OCI-LY7 (cell line): ENCODE data around the gene SYT7. TPM values are rescaled to one million over a fixed set of nuclear protein-coding genes. Genes with fewer than 3 reads are reported as not detected.

ENCODE experiments used
- BruUV-seq: library from RNA; stranded (reverse); fragments of 400-500 nt; replicated peaks from 2 replicates; lab custom pipeline; 2021; lab: Mats Ljungman, UMichigan
- CTCF ChIA-PET: fragments of 300-600 bp; sonication (Branson Sonifier 250); formaldehyde crosslinking; loops from one replicate; lab custom pipeline; 2022; ENCODE audit warnings: antibody characterized with exemption; ENCODE audit not compliant: unreplicated experiment; lab: Charles Lee
- POLR2A ChIA-PET: fragments of 300-600 bp; sonication (Branson Sonifier 250); formaldehyde crosslinking; loops from one replicate; lab custom pipeline; 2022; ENCODE audit warnings: antibody characterized with exemption; lab: Charles Lee
- DNase-seq: peaks from one replicate; pipeline ENCODE4 v3.0.0-alpha.2; 2015; ENCODE audit warnings: low spot score
- H2AFZ ChIP-seq: fragments of 200-600 bp; sonication (generic), shearing (Covaris generic); 2 replicates; pipeline ENCODE4 v1.6.1; 2014; ENCODE audit warnings: mild to moderate bottlenecking, antibody characterized with exemption, low read length, moderate library complexity
- H3K27ac ChIP-seq: fragments of 200-600 bp; sonication (generic); 2 replicates; pipeline ENCODE4 v1.5.1; 2014; ENCODE audit warnings: mixed run types, low read depth, mild to moderate bottlenecking, moderate library complexity, low read length, inconsistent platforms; ENCODE audit not compliant: poor library complexity, severe bottlenecking
- H3K36me3 ChIP-seq: fragments of 200-600 bp; sonication (generic); 2 replicates; pipeline ENCODE4 v1.6.1; 2014; ENCODE audit warnings: mild to moderate bottlenecking, antibody characterized with exemption, low read length, moderate library complexity, mixed read lengths; ENCODE audit not compliant: insufficient read depth
- H3K4me1 ChIP-seq: fragments of 200-600 bp; sonication (generic); 2 replicates; pipeline ENCODE4 v1.5.1; 2014; ENCODE audit warnings: mild to moderate bottlenecking, low read length; ENCODE audit not compliant: insufficient read depth, poor library complexity, severe bottlenecking
- H3K4me2 ChIP-seq: fragments of 200-600 bp; sonication (generic); 2 replicates; pipeline ENCODE4 v1.6.1; 2014; ENCODE audit warnings: mild to moderate bottlenecking, low read length
- H3K4me3 ChIP-seq: fragments of 200-600 bp; sonication (generic); 2 replicates; pipeline ENCODE4 v1.5.1; 2014; ENCODE audit warnings: mild to moderate bottlenecking, low read depth, low read length; ENCODE audit not compliant: poor library complexity, severe bottlenecking
- H3K79me2 ChIP-seq: fragments of 200-600 bp; sonication (generic); 2 replicates; pipeline ENCODE4 v1.6.1; 2016; ENCODE audit warnings: low read depth, mild to moderate bottlenecking, low read length, moderate library complexity, mixed read lengths; ENCODE audit not compliant: insufficient read depth
- H3K9me2 ChIP-seq: fragments of 200-600 bp; sonication (generic); 2 replicates; pipeline ENCODE4 v1.6.1; 2016; ENCODE audit warnings: mild to moderate bottlenecking, low read length, mixed read lengths; ENCODE audit not compliant: insufficient read depth
- H3K9me3 ChIP-seq: fragments of 200-600 bp; sonication (generic); 2 replicates; pipeline ENCODE4 v1.6.1; 2014; ENCODE audit warnings: mild to moderate bottlenecking, mixed run types, low read length, mixed read lengths
- H4K20me1 ChIP-seq: fragments of 200-600 bp; sonication (generic); 2 replicates; pipeline ENCODE4 v1.6.1; 2014; ENCODE audit warnings: mild to moderate bottlenecking, antibody characterized with exemption, low read length, moderate library complexity, mixed read lengths; ENCODE audit not compliant: insufficient read depth
- CTCF ChIP-seq: fragments of 200-600 bp; sonication (generic); conservative IDR thresholded peaks from 2 replicates; pipeline ENCODE4 v1.5.1; 2014; ENCODE audit warnings: mild to moderate bottlenecking, antibody characterized with exemption, low read length, moderate library complexity, mixed read lengths
- EZH2phosphoT487 ChIP-seq: fragments of 200-600 bp; sonication (generic); IDR thresholded peaks from 2 replicates; pipeline ENCODE4 v1.6.1; 2018; ENCODE audit warnings: low read depth, borderline replicate concordance, mild to moderate bottlenecking, mixed run types, antibody characterized with exemption, low read length, moderate library complexity, mixed read lengths
- intact Hi-C: fragments of 100-400 bp; cut with micrococcal nuclease; formaldehyde crosslinking; loops from one replicate; pipeline ENCODE4 v1.10.0; 2022; ENCODE audit not compliant: unreplicated experiment
- total RNA-seq, 2 experiments: library from RNA; depleted of rRNA in 1 of 2; stranded (reverse); fragments of >200 nt in 1 of 2; shearing (Covaris generic) in 1 of 2; gene quantifications; 2 replicates each; pipeline ENCODE4 v1.2.3, GENCODE V29; 2014 to 2022

The SYT7 gene
- total RNA-seq, 2 experiments from 2014 or later = not detected

GRCh38 chr11:61491736-61492395 is 89.0 kb downstream of the SYT7 start:
- Histone ChIP-seq H3K27ac (no peak overlapping the region), H3K9me3 (no peaks in the 10 kb centered on the region), H2AFZ (no peak overlapping the region), H3K4me1 (no peaks in the 10 kb centered on the region), H3K4me3 (no peak overlapping the region), H3K9me2 (no peaks in the 10 kb centered on the region), H3K36me3 (no peaks in the 10 kb centered on the region), H3K79me2 (no peaks in the 10 kb centered on the region), H3K4me2 (no peak overlapping the region), H4K20me1 (no peaks in the 10 kb centered on the region)
- CTCF ChIA-PET = no interaction called here
- DNase-seq = no peak
- intact Hi-C loops = no loop called here
- no peak for TF ChIP-seq CTCF
- BruUV-seq = no TSS peak
- POLR2A ChIA-PET = interaction anchor here (0.6 kb wide), 1 partner anchor 416 kb away, joined by 5 read pairs; no protein-coding TSS in a partner anchor

- H3K4me1 ChIP-seq = no peaks in the 10 kb centered on the region
- no peak overlapping the region for H2AFZ ChIP-seq
- DNase-seq = no peak
- no peak overlapping the region for H3K27ac ChIP-seq
- no peak for TF ChIP-seq CTCF
- TF ChIP-seq EZH2phosphoT487 = no peak
- no peaks in the 10 kb centered on the region for H3K9me3 ChIP-seq
- H3K4me2 ChIP-seq = no peak overlapping the region
- intact Hi-C loops = no loop called here
- H3K9me2 ChIP-seq = no peaks in the 10 kb centered on the region
- no peaks in the 10 kb centered on the region for H4K20me1 ChIP-seq
- H3K36me3 ChIP-seq = no peaks in the 10 kb centered on the region
- POLR2A ChIA-PET = no interaction called here
- no peaks in the 10 kb centered on the region for H3K79me2 ChIP-seq
- CTCF ChIA-PET = no interaction called here
- no TSS peak for BruUV-seq
- no peak overlapping the region for H3K4me3 ChIP-seq
Observed at GRCh38 chr11:61489833-61490721, 90.8 kb downstream of the SYT7 start.
